CD4-positive, alpha-beta memory T cell (primary cell): ENCODE results near the gene COX7A2. TPM values are rescaled to one million over a fixed set of nuclear protein-coding genes. Genes with fewer than 3 reads are reported as not detected.

ENCODE experiments used
- CTCF ChIA-PET: fragments of 350-600 bp; sonication (Branson Sonifier 250); formaldehyde crosslinking; loops from one replicate; lab custom pipeline; 2021; ENCODE audit warnings: inconsistent platforms; ENCODE audit not compliant: partially characterized antibody; lab: Charles Lee
- POLR2A ChIA-PET: fragments of 350-600 bp; sonication (Branson Sonifier 250); formaldehyde crosslinking; loops from one replicate; lab custom pipeline; 2021; ENCODE audit not compliant: partially characterized antibody; lab: Charles Lee
- DNase-seq, 5 donors: peaks; one replicate each; pipeline versions ENCODE4 v3.0.0 to v3.0.0-alpha.2; 2020 to 2022; ENCODE audit warnings: mixed read lengths in 1 of 5
- H3K27ac ChIP-seq: one replicate; pipeline ENCODE4 v1.7.0; 2013; ENCODE audit warnings: low read depth, low read length
- H3K27me3 ChIP-seq: 2 replicates; pipeline ENCODE4 v1.7.0; 2013; ENCODE audit warnings: mild to moderate bottlenecking, low read length, moderate library complexity; ENCODE audit not compliant: insufficient read depth
- H3K36me3 ChIP-seq: 2 replicates; pipeline ENCODE4 v1.7.0; 2013; ENCODE audit warnings: mild to moderate bottlenecking, low read length, moderate library complexity; ENCODE audit not compliant: insufficient read depth
- H3K4me1 ChIP-seq: 2 replicates; pipeline ENCODE4 v1.7.0; 2013; ENCODE audit warnings: mild to moderate bottlenecking, low read length, moderate library complexity; ENCODE audit not compliant: insufficient read depth
- H3K4me3 ChIP-seq, 2 donors: one replicate each; pipeline ENCODE4 v1.7.0; 2013; ENCODE audit warnings: low read length in 2 of 2, mild to moderate bottlenecking in 1 of 2
- H3K9me3 ChIP-seq, 2 donors: one replicate each; pipeline ENCODE4 v1.7.0; 2013; ENCODE audit warnings: low read length in 2 of 2, control low read depth in 1 of 2; ENCODE audit not compliant: control insufficient read depth in 1 of 2
- H3K27ac Mint-ChIP-seq, 7 donors: one replicate each; pipeline ENCODE4 v1.8.0; 2020 to 2021; ENCODE audit warnings: mixed read lengths in 7 of 7, mild to moderate bottlenecking in 6 of 7, inconsistent platforms in 3 of 7, moderate library complexity in 3 of 7
- H3K27me3 Mint-ChIP-seq, 2 donors: one replicate each; pipeline ENCODE4 v1.8.0; 2020 to 2021; ENCODE audit warnings: mixed read lengths in 2 of 2
- H3K36me3 Mint-ChIP-seq, 2 donors: one replicate each; pipeline ENCODE4 v1.8.0; 2020 to 2021; ENCODE audit warnings: mixed read lengths in 2 of 2, inconsistent platforms in 1 of 2, mild to moderate bottlenecking in 1 of 2
- H3K4me1 Mint-ChIP-seq, 4 donors: one replicate each; pipeline ENCODE4 v1.8.0; 2020 to 2021; ENCODE audit warnings: mixed read lengths in 4 of 4, mild to moderate bottlenecking in 1 of 4
- H3K4me3 Mint-ChIP-seq, 8 donors: one replicate each; pipeline ENCODE4 v1.8.0; 2020 to 2021; ENCODE audit warnings: mixed read lengths in 8 of 8, mild to moderate bottlenecking in 7 of 8, moderate library complexity in 6 of 8, inconsistent platforms in 3 of 8
- H3K9me3 Mint-ChIP-seq, 8 donors: one replicate each; pipeline ENCODE4 v1.8.0; 2020 to 2021; ENCODE audit warnings: mixed read lengths in 8 of 8, mild to moderate bottlenecking in 5 of 8, inconsistent platforms in 3 of 8, moderate library complexity in 1 of 8
- intact Hi-C: fragments of 100-400 bp; cut with micrococcal nuclease; formaldehyde crosslinking; loops from one replicate; pipeline ENCODE4 v1.15.1; 2023
- polyA plus RNA-seq, 2 donors: library from polyadenylated mRNA; unstranded; fragments of 300-500 nt; fragmentation: Illumina TruSeq; gene quantifications; one replicate each; pipeline ENCODE4 v1.2.3, GENCODE V29; 2021
- total RNA-seq, 2 experiments: library from RNA; stranded (reverse); gene quantifications; one replicate each; pipeline ENCODE4 v1.2.3, GENCODE V29; 2021

Gene COX7A2
- total and polyA plus RNA-seq, 4 experiments from 2014 or later = 188 to 1,007 (median 505) TPM

DNA sequence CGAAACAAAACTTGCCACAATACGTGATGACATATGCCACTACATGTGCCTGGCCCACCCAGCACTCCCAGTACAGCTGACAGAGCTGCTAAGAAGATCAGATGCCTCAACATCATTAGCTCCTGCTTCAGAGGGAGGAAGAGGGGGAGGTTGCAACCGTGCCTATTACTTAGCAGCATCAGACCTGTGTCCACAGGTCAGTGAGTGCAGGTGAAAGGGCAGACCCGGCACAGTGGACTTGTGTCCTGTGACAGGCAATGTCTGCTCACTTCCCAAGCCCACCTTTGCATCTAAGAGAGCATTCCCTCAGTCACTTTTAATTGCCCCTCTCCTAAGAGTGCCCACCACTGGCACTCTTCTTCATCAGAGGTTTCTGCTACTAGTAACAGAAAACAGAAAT lies 28.3 kb downstream of the COX7A2 start:
- no peaks in the 10 kb centered on the region for H3K9me3 Mint-ChIP-seq
- H3K27me3 Mint-ChIP-seq = peaks cover 25 to 38% of the 10 kb centered on the region in 2 donors
- Histone ChIP-seq H3K27ac (no peak overlapping the region), H3K4me3 (no peak overlapping the region), H3K36me3 (no peaks in the 10 kb centered on the region), H3K9me3 (no peaks in the 10 kb centered on the region), H3K27me3 (peaks cover 5% of the 10 kb centered on the region), H3K4me1 (no peaks in the 10 kb centered on the region)
- CTCF ChIA-PET = interaction anchor here (1.0 to 1.5 kb wide), 2 partner anchors 8 to 1479 kb away, joined by 3 to 6 read pairs; no protein-coding TSS in a partner anchor
- H3K4me3 Mint-ChIP-seq = no peak overlapping the region
- H3K4me1 Mint-ChIP-seq = no peaks in the 10 kb centered on the region
- H3K36me3 Mint-ChIP-seq = no peaks in the 10 kb centered on the region
- intact Hi-C loops = no loop called here
- POLR2A ChIA-PET = no interaction called here
- DNase-seq = no peak
- no peak overlapping the region for H3K27ac Mint-ChIP-seq

GRCh38 chr6:75213732-75214131 lies 29.9 kb downstream of the COX7A2 start:
- Mint-ChIP-seq H3K4me3 (no peak overlapping the region), H3K9me3 (no peaks in the 10 kb centered on the region), H3K27ac (no peak overlapping the region), H3K4me1 (peaks cover 4 to 5% (median 5%) of the 10 kb centered on the region in 4 donors), H3K27me3 (peaks cover 26 to 40% of the 10 kb centered on the region in 2 donors), H3K36me3 (no peaks in the 10 kb centered on the region)
- DNase-seq = no peak
- Histone ChIP-seq H3K4me3 (no peak overlapping the region), H3K4me1 (peaks cover 3% of the 10 kb centered on the region), H3K27ac (no peak overlapping the region), H3K27me3 (peaks cover 5% of the 10 kb centered on the region), H3K9me3 (no peaks in the 10 kb centered on the region), H3K36me3 (no peaks in the 10 kb centered on the region)
- POLR2A ChIA-PET = no interaction called here
- CTCF ChIA-PET = interaction anchor here (1.0 to 1.2 kb wide), 2 partner anchors 1477 to 1480 kb away, joined by 3 to 5 read pairs; no protein-coding TSS in a partner anchor
- intact Hi-C loops = no loop called here

- no peak overlapping the region for H3K4me3 Mint-ChIP-seq
- H3K4me1 ChIP-seq = peaks cover 9% of the 10 kb centered on the region
- H3K9me3 ChIP-seq = no peaks in the 10 kb centered on the region
- no peak overlapping the region for H3K27ac Mint-ChIP-seq
- peaks cover 10% of the 10 kb centered on the region for H3K27me3 ChIP-seq
- H3K27ac ChIP-seq = no peak overlapping the region
- H3K4me3 ChIP-seq = no peak overlapping the region
- POLR2A ChIA-PET = no interaction called here
- no peaks in the 10 kb centered on the region for H3K36me3 Mint-ChIP-seq
- intact Hi-C loops = no loop called here
- DNase-seq = no peak
- H3K9me3 Mint-ChIP-seq = no peaks in the 10 kb centered on the region
- H3K27me3 Mint-ChIP-seq = peaks cover 29 to 43% of the 10 kb centered on the region in 2 donors
- no peaks in the 10 kb centered on the region for H3K36me3 ChIP-seq
- CTCF ChIA-PET = interaction anchor here (0.9 to 1.2 kb wide), 3 partner anchors 1474 to 1480 kb away, joined by 3 to 5 read pairs (median 4); no protein-coding TSS in a partner anchor
- peaks cover 9 to 12% (median 11%) of the 10 kb centered on the region in 4 donors for H3K4me1 Mint-ChIP-seq
These were observed 30.5 kb downstream of the COX7A2 start for GRCh38 chr6:75213112-75213511.

DNA sequence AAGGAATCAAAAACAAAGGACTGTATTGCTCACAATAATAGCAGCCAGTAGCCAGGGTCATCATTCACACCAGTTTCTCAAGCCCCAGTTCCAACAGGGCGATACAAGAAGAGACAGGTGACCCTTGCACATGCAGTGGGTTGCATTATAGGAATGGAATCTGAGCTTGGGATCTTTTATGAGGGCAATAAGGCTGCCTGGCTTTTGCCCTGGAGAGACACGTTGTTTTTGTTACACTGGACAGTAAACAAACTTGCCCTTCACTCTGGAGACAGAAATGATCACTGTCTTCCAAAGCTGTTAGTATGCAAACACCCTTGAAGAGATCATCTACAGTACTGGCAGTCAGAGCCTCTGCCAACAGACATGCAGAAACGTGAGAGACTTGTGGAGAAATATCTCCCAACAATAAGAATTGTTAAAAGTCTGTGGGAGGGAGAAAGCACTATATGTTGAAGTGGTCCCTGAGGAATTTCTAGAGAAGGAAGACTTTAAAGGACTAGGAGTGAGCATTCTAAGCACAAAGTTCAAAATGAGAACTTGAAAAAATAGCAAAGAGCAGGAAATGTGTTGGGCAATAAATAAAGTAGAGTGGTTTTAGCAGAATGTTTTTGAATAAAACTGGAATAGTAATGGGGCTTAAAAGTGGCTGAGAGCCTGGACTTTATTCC lies 31.5 kb downstream of the COX7A2 start:
- Mint-ChIP-seq H3K4me3 (no peak overlapping the region), H3K27ac (no peak overlapping the region), H3K36me3 (no peaks in the 10 kb centered on the region), H3K27me3 (peaks cover 29 to 46% of the 10 kb centered on the region in 2 donors), H3K4me1 (peaks cover 18 to 22% (median 21%) of the 10 kb centered on the region in 4 donors), H3K9me3 (no peaks in the 10 kb centered on the region)
- H3K9me3 ChIP-seq = no peaks in the 10 kb centered on the region
- DNase-seq = no peak
- intact Hi-C loops = loop anchor here (1.0 kb wide), 1 partner anchor 314 kb away; no protein-coding TSS in a partner anchor
- POLR2A ChIA-PET = no interaction called here
- H3K4me3 ChIP-seq = no peak overlapping the region
- H3K4me1 ChIP-seq = peaks cover 20% of the 10 kb centered on the region
- H3K27ac ChIP-seq = no peak overlapping the region
- peaks cover 18% of the 10 kb centered on the region for H3K27me3 ChIP-seq
- H3K36me3 ChIP-seq = no peaks in the 10 kb centered on the region
- CTCF ChIA-PET = interaction anchor here (0.7 to 10.7 kb wide), 12 partner anchors 9 to 1480 kb away, joined by 3 to 281 read pairs (median 34); no protein-coding TSS in a partner anchor

DNA sequence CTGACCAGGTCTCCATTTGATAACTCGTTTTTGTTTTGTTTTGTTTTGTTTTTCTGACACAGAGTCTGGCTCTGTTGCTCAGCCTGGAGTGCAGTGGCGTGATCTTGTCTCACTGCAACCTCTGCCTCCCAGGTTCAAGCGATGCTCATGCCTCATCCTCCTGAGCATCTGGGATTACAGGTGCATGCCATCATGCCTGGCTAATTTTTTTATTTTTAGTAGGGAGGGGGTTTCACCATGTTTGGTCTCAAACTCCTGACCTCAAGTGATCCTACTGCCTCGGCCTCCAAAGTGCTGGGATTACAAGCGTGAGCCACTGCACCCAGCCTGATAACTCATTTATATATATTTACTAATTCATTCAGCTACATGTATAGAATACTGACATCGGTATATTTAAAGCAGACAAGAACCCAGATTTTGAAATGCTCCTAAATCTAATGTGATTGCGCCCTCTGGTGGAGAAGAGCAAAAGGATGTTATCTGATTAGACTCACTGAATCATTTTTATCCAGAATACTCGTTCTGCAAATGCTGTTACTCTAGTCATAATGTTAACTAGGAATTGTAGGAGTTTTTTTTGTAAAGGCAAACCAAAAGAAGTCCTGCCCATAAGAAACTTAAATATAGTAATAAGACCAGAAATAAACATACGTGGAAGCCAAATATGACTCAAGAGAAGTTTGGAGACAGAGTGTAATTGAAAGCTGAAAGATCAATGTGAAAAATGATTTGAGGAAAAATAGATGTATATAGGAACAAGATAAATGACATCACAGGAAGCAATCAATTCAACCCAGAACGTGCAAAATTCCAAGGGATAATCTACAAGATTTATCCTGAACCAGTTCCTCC lies 32.5 kb downstream of the COX7A2 start:
- Mint-ChIP-seq H3K36me3 (no peaks in the 10 kb centered on the region), H3K27ac (no peak overlapping the region), H3K4me1 (peaks cover 24 to 32% (median 29%) of the 10 kb centered on the region in 4 donors), H3K4me3 (no peak overlapping the region), H3K9me3 (no peaks in the 10 kb centered on the region), H3K27me3 (peaks cover 33 to 51% of the 10 kb centered on the region in 2 donors)
- peaks cover 29% of the 10 kb centered on the region for H3K4me1 ChIP-seq
- POLR2A ChIA-PET = interaction anchor here (0.5 to 1.0 kb wide), 2 partner anchors 1475 to 1669 kb away, joined by 3 read pairs; no protein-coding TSS in a partner anchor
- peaks cover 20% of the 10 kb centered on the region for H3K27me3 ChIP-seq
- CTCF ChIA-PET = interaction anchor here (0.6 to 10.7 kb wide), 26 partner anchors 10 to 1534 kb away, joined by 3 to 281 read pairs (median 4); no protein-coding TSS in a partner anchor
- no peak overlapping the region for H3K4me3 ChIP-seq
- intact Hi-C loops = loop anchor here (1.0 kb wide), 1 partner anchor 315 kb away; no protein-coding TSS in a partner anchor
- H3K36me3 ChIP-seq = no peaks in the 10 kb centered on the region
- no peaks in the 10 kb centered on the region for H3K9me3 ChIP-seq
- no peak overlapping the region for H3K27ac ChIP-seq
- peak; percentile 51 to 61 (median 56) for DNase-seq

- Histone ChIP-seq H3K9me3 (no peaks in the 10 kb centered on the region), H3K27ac (no peak overlapping the region), H3K27me3 (peaks cover 31% of the 10 kb centered on the region), H3K4me1 (peaks cover 48% of the 10 kb centered on the region), H3K36me3 (no peaks in the 10 kb centered on the region), H3K4me3 (no peak overlapping the region)
- peak overlapping the region in 1 of 7 donors; percentile 54 for H3K27ac Mint-ChIP-seq
- no peaks in the 10 kb centered on the region for H3K36me3 Mint-ChIP-seq
- intact Hi-C loops = loop anchor here (1.0 kb wide), 4 partner anchors 34 to 1534 kb away; partner anchors contain the start of gene COX7A2
- POLR2A ChIA-PET = interaction anchor here (1.5 kb wide), 1 partner anchor 1555 kb away, joined by 3 read pairs; no protein-coding TSS in a partner anchor
- H3K27me3 Mint-ChIP-seq = peaks cover 45 to 55% of the 10 kb centered on the region in 2 donors
- H3K4me3 Mint-ChIP-seq = peak overlapping the region in 4 of 8 donors; percentile 37 to 83 (median 80)
- H3K4me1 Mint-ChIP-seq = peaks cover 35 to 50% (median 43%) of the 10 kb centered on the region in 4 donors
- DNase-seq = no peak
- CTCF ChIA-PET = interaction anchor here (0.9 to 10.7 kb wide), 36 partner anchors 8 to 1556 kb away, joined by 3 to 281 read pairs (median 5); partner anchors contain the start of gene COX7A2
- H3K9me3 Mint-ChIP-seq = no peaks in the 10 kb centered on the region
These were observed 34.3 kb downstream of the COX7A2 start for GRCh38 chr6:75209184-75209723.
